22Rv1 (cell line): ENCODE results near the gene RMI1.

Experiments used
- CTCF ChIP-seq: fragments of 450-650 bp; IDR thresholded peaks from 2 replicates; pipeline ENCODE4 v1.5.1; 2017; ENCODE audit warnings: mild to moderate bottlenecking
- ZFX ChIP-seq: fragments of 450-650 bp; IDR thresholded peaks from 2 replicates; pipeline ENCODE4 v1.6.1; 2017; ENCODE audit warnings: antibody characterized with exemption, borderline replicate concordance

GRCh38 chr9:83976372-83976771 is 4.2 kb upstream of the RMI1 start:
- TF ChIP-seq CTCF = no peak
- TF ChIP-seq ZFX = no peak
